Panc1 (cell line): ENCODE measurements around the gene ADGRL3.

ENCODE experiments used
- POLR2AphosphoS5 ChIP-seq: IDR thresholded peaks from 2 replicates; pipeline ENCODE4 v1.6.1; 2012; ENCODE audit warnings: mild to moderate bottlenecking, low read depth, low read length, moderate library complexity
- REST ChIP-seq, 2 experiments: IDR thresholded peaks; 2 replicates each; pipeline ENCODE4 v1.6.1; 2011 to 2012; ENCODE audit warnings: low read depth in 2 of 2, control low read depth in 1 of 2, low read length in 1 of 2, mild to moderate bottlenecking in 1 of 2, moderate library complexity in 1 of 2; ENCODE audit not compliant: insufficient read depth in 1 of 2
- TF ChIP-seq, protein P1 (sequence below): fragments of 450-650 bp; IDR thresholded peaks from 2 replicates; pipeline ENCODE4 v1.5.1; 2017; ENCODE audit warnings: mild to moderate bottlenecking

- TF ChIP-seq, protein P1, sequence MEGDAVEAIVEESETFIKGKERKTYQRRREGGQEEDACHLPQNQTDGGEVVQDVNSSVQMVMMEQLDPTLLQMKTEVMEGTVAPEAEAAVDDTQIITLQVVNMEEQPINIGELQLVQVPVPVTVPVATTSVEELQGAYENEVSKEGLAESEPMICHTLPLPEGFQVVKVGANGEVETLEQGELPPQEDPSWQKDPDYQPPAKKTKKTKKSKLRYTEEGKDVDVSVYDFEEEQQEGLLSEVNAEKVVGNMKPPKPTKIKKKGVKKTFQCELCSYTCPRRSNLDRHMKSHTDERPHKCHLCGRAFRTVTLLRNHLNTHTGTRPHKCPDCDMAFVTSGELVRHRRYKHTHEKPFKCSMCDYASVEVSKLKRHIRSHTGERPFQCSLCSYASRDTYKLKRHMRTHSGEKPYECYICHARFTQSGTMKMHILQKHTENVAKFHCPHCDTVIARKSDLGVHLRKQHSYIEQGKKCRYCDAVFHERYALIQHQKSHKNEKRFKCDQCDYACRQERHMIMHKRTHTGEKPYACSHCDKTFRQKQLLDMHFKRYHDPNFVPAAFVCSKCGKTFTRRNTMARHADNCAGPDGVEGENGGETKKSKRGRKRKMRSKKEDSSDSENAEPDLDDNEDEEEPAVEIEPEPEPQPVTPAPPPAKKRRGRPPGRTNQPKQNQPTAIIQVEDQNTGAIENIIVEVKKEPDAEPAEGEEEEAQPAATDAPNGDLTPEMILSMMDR, result no peak
- TF ChIP-seq REST (IDR thresholded peaks at IDR 0.05; ENCODE audit: insufficient read depth in 1 of 2, low read depth in 2 of 2, low read length in 1 of 2), result no peak
- TF ChIP-seq POLR2AphosphoS5, result no peak
These were observed 109.5 kb downstream of the ADGRL3 start for GRCh38 chr4:61309616-61310015.
